A549 (cell line): Measurements from ENCODE around the gene SEMA7A.

ENCODE experiments used
- EHMT2 ChIP-seq: fragments of 200-600 bp; sonication (generic); IDR thresholded peaks from 2 replicates; pipeline ENCODE4 v1.6.1; 2016; ENCODE audit warnings: antibody characterized with exemption, low read depth, mild to moderate bottlenecking, moderate library complexity
- EP300 ChIP-seq, 2 experiments: fragments of >200 bp; sonication (Bioruptor Twin); formaldehyde crosslinking; IDR thresholded peaks; 2 replicates in 1 of 2; 3 replicates in 1 of 2; pipeline ENCODE4 v1.6.1; 2016 to 2017
- ESRRA ChIP-seq: fragments of 150-350 bp; IDR thresholded peaks from 2 replicates; pipeline ENCODE4 v1.6.1; 2014; ENCODE audit warnings: mild to moderate bottlenecking, low read length, borderline replicate concordance
- NPAS2 ChIP-seq: fragments of 250-450 bp; sonication (Bioruptor Pico); IDR thresholded peaks from 2 replicates; pipeline ENCODE4 v1.8.0; 2022; ENCODE audit warnings: mild to moderate bottlenecking, moderate library complexity, borderline replicate concordance
- NR3C1 ChIP-seq: fragments of >200 bp; sonication (Bioruptor Twin); formaldehyde crosslinking; IDR thresholded peaks from 3 replicates; pipeline ENCODE4 v1.6.1; 2017
- POLR2A ChIP-seq: IDR thresholded peaks from 2 replicates; pipeline ENCODE4 v1.6.1; 2012; ENCODE audit warnings: mild to moderate bottlenecking, low read length
- SMC3 ChIP-seq: fragments of >200 bp; sonication (Bioruptor Twin); formaldehyde crosslinking; IDR thresholded peaks from 3 replicates; pipeline ENCODE4 v1.6.1; 2018; ENCODE audit warnings: inconsistent platforms
- ZC3H11A ChIP-seq: fragments of 450-650 bp; IDR thresholded peaks from 2 replicates; pipeline ENCODE4 v1.6.1; 2014; ENCODE audit warnings: antibody characterized with exemption, mild to moderate bottlenecking
- ZSCAN20 ChIP-seq: fragments of 250-450 bp; sonication (Bioruptor Pico); IDR thresholded peaks from 2 replicates; pipeline ENCODE4 v1.8.0; 2022; ENCODE audit warnings: mild to moderate bottlenecking, moderate library complexity
- TF ChIP-seq, protein P1 (sequence below): fragments of >200 bp; sonication (Bioruptor Twin); formaldehyde crosslinking; IDR thresholded peaks from 3 replicates; pipeline ENCODE4 v1.5.1; 2016
- TF ChIP-seq, protein P2 (sequence below): IDR thresholded peaks from 2 replicates; pipeline ENCODE4 v1.6.1; 2012
- TF ChIP-seq, protein P3 (sequence below): IDR thresholded peaks from 2 replicates; pipeline ENCODE4 v1.6.1; 2012

DNA sequence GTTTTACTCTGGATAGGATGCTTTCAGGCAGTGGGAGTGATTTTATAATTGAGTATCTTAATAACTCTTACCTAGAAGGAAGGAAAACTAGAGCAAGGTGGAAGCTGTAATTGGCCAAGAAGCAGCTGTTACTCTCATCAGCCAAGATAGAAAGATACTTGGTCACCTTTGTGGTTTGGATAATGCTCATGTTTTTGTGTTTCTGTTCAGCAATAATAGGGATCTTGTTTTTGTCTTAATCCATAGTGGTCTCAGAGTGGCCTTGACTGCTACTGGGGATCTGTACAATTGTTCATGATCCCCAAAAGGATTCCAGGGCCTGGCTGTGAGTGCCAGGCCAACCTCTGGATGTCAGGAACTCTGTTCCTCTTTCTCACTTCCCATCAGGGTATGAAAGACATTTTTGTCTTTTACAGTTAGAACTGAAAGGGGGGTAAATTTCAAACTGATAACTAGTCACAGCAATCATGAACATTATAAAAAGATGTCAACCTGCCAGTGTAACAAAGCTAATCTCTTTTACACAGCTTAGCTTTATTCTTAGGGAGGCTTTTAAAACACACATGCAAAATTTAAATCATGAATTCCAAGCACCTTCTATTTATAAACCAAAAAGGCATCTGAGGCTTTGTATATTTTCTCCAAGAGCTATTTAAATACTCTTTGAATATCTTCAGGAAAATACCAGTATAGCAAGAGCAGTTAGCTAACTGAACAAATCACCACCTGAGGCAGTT is 21.2 kb upstream of the SEMA7A start:
- TF ChIP-seq, protein P1, sequence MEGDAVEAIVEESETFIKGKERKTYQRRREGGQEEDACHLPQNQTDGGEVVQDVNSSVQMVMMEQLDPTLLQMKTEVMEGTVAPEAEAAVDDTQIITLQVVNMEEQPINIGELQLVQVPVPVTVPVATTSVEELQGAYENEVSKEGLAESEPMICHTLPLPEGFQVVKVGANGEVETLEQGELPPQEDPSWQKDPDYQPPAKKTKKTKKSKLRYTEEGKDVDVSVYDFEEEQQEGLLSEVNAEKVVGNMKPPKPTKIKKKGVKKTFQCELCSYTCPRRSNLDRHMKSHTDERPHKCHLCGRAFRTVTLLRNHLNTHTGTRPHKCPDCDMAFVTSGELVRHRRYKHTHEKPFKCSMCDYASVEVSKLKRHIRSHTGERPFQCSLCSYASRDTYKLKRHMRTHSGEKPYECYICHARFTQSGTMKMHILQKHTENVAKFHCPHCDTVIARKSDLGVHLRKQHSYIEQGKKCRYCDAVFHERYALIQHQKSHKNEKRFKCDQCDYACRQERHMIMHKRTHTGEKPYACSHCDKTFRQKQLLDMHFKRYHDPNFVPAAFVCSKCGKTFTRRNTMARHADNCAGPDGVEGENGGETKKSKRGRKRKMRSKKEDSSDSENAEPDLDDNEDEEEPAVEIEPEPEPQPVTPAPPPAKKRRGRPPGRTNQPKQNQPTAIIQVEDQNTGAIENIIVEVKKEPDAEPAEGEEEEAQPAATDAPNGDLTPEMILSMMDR = no peak
- TF ChIP-seq ESRRA = no peak
- TF ChIP-seq POLR2A = no peak
- TF ChIP-seq EP300 (IDR thresholded peaks at IDR 0.05) = no peak
- TF ChIP-seq NPAS2 = no peak
- no peak for TF ChIP-seq NR3C1
- TF ChIP-seq SMC3 = no peak
- no peak for TF ChIP-seq EHMT2
- TF ChIP-seq ZC3H11A = no peak
- TF ChIP-seq, protein P2, sequence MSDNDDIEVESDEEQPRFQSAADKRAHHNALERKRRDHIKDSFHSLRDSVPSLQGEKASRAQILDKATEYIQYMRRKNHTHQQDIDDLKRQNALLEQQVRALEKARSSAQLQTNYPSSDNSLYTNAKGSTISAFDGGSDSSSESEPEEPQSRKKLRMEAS = no peak
- no peak for TF ChIP-seq ZSCAN20 (CRISPR knock-in tag)
- TF ChIP-seq, protein P3, sequence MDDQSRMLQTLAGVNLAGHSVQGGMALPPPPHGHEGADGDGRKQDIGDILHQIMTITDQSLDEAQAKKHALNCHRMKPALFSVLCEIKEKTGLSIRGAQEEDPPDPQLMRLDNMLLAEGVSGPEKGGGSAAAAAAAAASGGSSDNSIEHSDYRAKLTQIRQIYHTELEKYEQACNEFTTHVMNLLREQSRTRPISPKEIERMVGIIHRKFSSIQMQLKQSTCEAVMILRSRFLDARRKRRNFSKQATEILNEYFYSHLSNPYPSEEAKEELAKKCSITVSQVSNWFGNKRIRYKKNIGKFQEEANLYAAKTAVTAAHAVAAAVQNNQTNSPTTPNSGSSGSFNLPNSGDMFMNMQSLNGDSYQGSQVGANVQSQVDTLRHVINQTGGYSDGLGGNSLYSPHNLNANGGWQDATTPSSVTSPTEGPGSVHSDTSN = no peak
